GM13976 (cell line): ENCODE data around the gene ASTN1.

Experiments
- DNase-seq: peaks from one replicate; pipeline ENCODE4 v3.0.0; 2012; ENCODE audit warnings: low spot score
- CTCF ChIP-seq: IDR thresholded peaks from 2 replicates; pipeline ENCODE4 v1.5.1; 2012; ENCODE audit warnings: borderline replicate concordance, mild to moderate bottlenecking; ENCODE audit not compliant: insufficient read depth; ENCODE audit errors: extremely low read depth, missing control alignments, control extremely low read depth
- in situ Hi-C: fragments of 300-500 bp; cut with MboI; formaldehyde crosslinking; loops from one replicate; pipeline ENCODE4 v1.12.0; 2022; ENCODE audit warnings: low sequenced_read_pairs, mixed read lengths, inconsistent platforms; ENCODE audit not compliant: unreplicated experiment

The ASTN1 gene

DNA sequence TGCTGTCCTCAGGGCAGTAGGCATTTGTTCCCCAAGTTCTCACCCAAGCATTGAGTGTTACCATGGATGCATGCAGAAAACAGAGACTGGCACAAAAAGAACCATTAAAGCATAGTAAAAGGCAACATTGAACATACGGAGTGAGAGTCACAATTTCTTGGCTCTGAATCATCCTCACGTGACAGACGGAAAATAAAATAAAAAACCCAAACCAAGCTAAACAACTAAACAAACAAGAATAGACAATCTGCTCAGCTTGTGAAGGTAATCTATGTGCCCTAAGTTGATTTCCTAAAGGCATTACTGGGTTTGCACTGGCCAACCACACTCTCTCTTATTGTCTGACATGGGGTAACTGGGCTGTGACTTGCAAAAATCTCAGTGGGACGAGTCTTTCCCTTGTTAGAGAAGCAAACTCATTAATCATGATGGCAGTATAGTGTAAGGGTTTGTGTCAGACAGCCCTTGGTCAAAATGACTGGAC, 306.0 kb downstream of the ASTN1 start:
- no peak for DNase-seq
- TF ChIP-seq CTCF = no peak
- in situ Hi-C loops = no loop called here

DNA sequence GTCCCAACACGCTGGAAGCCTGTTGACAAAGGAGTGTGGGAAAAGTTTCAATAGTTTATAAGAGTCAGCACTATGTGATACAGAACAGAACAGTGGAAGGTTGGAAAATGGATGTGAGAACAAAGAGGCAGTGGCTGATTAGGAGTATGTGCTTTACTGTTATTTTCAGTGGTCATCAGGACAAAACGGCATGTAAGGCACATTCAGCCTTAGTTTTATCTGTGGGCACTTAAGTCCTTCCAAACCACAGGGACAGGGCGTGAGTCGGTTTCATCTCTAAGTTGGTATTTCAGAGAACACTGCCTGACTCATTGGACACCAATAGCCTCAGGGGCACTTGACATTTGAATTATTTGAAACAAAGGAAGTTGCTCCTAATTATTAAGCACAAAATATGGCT, 306.9 kb downstream of the ASTN1 start:
- no peak for DNase-seq
- TF ChIP-seq CTCF = no peak
- in situ Hi-C loops = no loop called here

- in situ Hi-C loops = no loop called here
- DNase-seq = no peak
- TF ChIP-seq CTCF = no peak
These were observed 309.5 kb downstream of the ASTN1 start for GRCh38 chr1:176854758-176855745.

GRCh38 chr1:176854121-176854520, 310.4 kb downstream of the ASTN1 start:
- DNase-seq = no peak
- in situ Hi-C loops = no loop called here
- TF ChIP-seq CTCF = no peak

- in situ Hi-C loops = no loop called here
- no peak for DNase-seq
- no peak for TF ChIP-seq CTCF
These were observed 311.0 kb downstream of the ASTN1 start for GRCh38 chr1:176853503-176853902.

DNA sequence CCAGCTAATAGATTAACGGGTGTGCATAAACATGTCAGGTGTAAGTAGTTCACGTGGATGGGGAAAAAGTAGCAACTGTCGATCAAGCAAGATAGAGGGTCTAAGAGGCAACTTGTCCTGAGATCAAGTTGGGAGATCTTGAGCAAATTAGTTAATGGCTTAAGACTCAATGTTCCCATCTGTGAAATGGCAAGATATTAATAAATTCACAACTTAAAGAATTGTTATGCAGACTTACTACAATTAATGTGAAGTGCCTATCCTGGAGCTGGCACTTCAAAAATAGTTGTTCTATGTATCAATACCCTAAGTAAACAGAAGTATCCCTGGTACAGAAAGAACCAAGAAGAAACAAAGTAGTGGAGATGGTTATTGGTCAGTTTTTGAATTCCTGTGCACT, 312.4 kb downstream of the ASTN1 start:
- in situ Hi-C loops = no loop called here
- DNase-seq = no peak
- TF ChIP-seq CTCF = no peak

DNA sequence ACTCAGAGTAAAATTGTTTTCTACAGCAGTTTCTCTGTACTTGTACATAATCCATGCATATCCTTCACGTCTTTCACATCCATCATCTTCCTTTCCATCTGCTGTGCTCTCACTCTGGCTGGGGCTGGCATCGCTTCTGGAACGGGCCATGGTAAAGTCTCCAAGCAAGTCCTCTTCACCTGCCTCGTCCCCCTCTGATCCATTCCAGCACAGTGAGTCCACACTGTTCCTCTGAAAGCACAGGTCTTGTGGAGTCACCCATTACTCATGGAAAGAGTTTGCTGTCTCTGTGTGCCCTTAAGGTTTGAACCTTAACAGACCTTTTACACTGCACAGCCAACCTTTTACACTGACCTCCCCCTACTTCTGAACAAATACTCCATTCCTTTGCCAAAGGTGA, 313.6 kb downstream of the ASTN1 start:
- TF ChIP-seq CTCF = no peak
- in situ Hi-C loops = no loop called here
- DNase-seq = no peak
